IPS DF 19.7 (cell line): ENCODE results near the gene CERKL.

Experiments
- DNase-seq: peaks from one replicate; pipeline ENCODE4 v3.0.0-alpha.2; 2013; ENCODE audit warnings: low read depth, low spot score

CERKL gene

GRCh38 chr2:181516992-181517391, 139.9 kb downstream of the CERKL start:
- DNase-seq = no peak

GRCh38 chr2:181515719-181516118, 141.2 kb downstream of the CERKL start:
- no peak for DNase-seq

- DNase-seq = no peak
Observed at GRCh38 chr2:181500201-181500600, 156.7 kb downstream of the CERKL start.

GRCh38 chr2:181499231-181499630, 157.7 kb downstream of the CERKL start:
- no peak for DNase-seq
